ENCODE measurements around the gene TBCK. TPM values are rescaled to one million over a fixed set of nuclear protein-coding genes. Genes with fewer than 3 reads are reported as not detected.

TBCK gene
- total and polyA plus RNA-seq, 9 of the 15 experiments (the other 6 are each of a cell fraction or from before 2014, with no cell fraction given) = 5.3 to 26.6 (median 16.2) TPM

DNA sequence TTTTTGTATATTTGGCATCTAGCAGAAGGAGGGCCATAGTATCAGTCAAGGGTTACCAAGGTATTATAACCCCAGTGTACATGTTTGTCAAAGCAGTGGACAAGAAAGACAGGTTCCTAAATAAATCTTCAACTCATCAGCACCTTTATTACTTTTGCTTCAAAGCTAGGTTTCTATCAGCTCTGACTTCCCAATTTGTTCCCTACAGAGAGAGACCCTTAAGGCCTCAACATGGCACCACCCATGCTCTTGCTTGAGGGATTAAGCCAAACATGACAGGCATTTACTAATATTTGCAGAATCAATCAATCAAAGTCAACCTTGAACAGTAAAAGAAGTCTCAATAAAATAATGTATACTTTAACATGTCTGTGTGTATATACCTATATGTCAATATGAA, 9.4 kb downstream of the TBCK start:
- Histone ChIP-seq H3K4me2 (ENCODE audit: insufficient read depth, low read length) (no peak overlapping the region), H2AFZ (ENCODE audit: low read depth, low read length) (no peak overlapping the region), H3K27ac (ENCODE audit: extremely low read depth, low read depth, low read length) (no peak overlapping the region), H3K9ac (ENCODE audit: insufficient read depth in 1 of 2, low read depth in 2 of 2, low read length in 2 of 2) (no peak overlapping the region), H4K20me1 (replicated peaks; ENCODE audit: control insufficient read depth, insufficient read depth, low read length) (no peaks in the 10 kb centered on the region), H3K79me2 (ENCODE audit: control insufficient read depth, insufficient read depth, low read length) (peaks cover 18% of the 10 kb centered on the region), H3K4me3 (no peak overlapping the region), H3K27me3 (ENCODE audit: control insufficient read depth in 2 of 2, insufficient read depth in 2 of 2, low read length in 2 of 2) (no peaks in the 10 kb centered on the region), H3K4me1 (replicated peaks in 1 of 2; ENCODE audit: control insufficient read depth in 2 of 2, insufficient read depth in 2 of 2, low read length in 2 of 2) (peaks cover 2 to 16% of the 10 kb centered on the region in 2 experiments; a peak in 3 of 5 replicates), H3K9me3 (replicated peaks; ENCODE audit: control insufficient read depth, insufficient read depth, low read depth, low read length) (no peaks in the 10 kb centered on the region), H3K36me3 (ENCODE audit: control insufficient read depth, insufficient read depth, low read length) (peaks cover 34% of the 10 kb centered on the region), H3K9me1 (ENCODE audit: control insufficient read depth, insufficient read depth, low read length) (peaks cover 4% of the 10 kb centered on the region)
- no TSS peak for BruUV-seq (replicated peaks)
- FAIRE-seq (no peak), ATAC-seq (no peak), DNase-seq (ENCODE audit: extremely low read depth in 1 of 4, low spot score in 3 of 4) (no peak)
- CTCF ChIA-PET (ENCODE audit: low intra/inter-chr PET ratio) = no interaction called here
- POLR2A ChIA-PET = interaction anchor here (1.1 kb wide), 1 partner anchor 9 kb away, joined by 3 read pairs; the partner anchor contains the start of gene TBCK
- in situ Hi-C loops (cut with MboI) = loop anchor here (25.0 kb wide), 1 partner anchor 1406 kb away; the partner anchor contains the start of gene PAPSS1
- TF ChIP-seq NBN (IDR thresholded peaks at IDR 0.05; ENCODE audit: low read depth) (no peak), JUNB (CRISPR knock-in tag; conservative IDR thresholded peaks at IDR 0.05) (no peak), CBFB (CRISPR knock-in tag; IDR thresholded peaks at IDR 0.05) (no peak), FOSL1 (tag; conservative IDR thresholded peaks at IDR 0.05) (no peak), PPARD (CRISPR knock-in tag; IDR thresholded peaks at IDR 0.05) (no peak), NFRKB (IDR thresholded peaks at IDR 0.05; ENCODE audit: low read depth) (no peak), SRSF7 (optimal IDR thresholded peaks at IDR 0.05; ENCODE audit: low read depth, low read length) (no peak), RBM25 (IDR thresholded peaks at IDR 0.05; ENCODE audit: low read depth, low read length, severe bottlenecking) (no peak), FOXP1 (CRISPR knock-in tag; IDR thresholded peaks at IDR 0.05) (no peak)
- TF ChIP-seq, protein P1, sequence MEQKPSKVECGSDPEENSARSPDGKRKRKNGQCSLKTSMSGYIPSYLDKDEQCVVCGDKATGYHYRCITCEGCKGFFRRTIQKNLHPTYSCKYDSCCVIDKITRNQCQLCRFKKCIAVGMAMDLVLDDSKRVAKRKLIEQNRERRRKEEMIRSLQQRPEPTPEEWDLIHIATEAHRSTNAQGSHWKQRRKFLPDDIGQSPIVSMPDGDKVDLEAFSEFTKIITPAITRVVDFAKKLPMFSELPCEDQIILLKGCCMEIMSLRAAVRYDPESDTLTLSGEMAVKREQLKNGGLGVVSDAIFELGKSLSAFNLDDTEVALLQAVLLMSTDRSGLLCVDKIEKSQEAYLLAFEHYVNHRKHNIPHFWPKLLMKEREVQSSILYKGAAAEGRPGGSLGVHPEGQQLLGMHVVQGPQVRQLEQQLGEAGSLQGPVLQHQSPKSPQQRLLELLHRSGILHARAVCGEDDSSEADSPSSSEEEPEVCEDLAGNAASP (IDR thresholded peaks at IDR 0.05) = no peak
- TF ChIP-seq, protein P2, sequence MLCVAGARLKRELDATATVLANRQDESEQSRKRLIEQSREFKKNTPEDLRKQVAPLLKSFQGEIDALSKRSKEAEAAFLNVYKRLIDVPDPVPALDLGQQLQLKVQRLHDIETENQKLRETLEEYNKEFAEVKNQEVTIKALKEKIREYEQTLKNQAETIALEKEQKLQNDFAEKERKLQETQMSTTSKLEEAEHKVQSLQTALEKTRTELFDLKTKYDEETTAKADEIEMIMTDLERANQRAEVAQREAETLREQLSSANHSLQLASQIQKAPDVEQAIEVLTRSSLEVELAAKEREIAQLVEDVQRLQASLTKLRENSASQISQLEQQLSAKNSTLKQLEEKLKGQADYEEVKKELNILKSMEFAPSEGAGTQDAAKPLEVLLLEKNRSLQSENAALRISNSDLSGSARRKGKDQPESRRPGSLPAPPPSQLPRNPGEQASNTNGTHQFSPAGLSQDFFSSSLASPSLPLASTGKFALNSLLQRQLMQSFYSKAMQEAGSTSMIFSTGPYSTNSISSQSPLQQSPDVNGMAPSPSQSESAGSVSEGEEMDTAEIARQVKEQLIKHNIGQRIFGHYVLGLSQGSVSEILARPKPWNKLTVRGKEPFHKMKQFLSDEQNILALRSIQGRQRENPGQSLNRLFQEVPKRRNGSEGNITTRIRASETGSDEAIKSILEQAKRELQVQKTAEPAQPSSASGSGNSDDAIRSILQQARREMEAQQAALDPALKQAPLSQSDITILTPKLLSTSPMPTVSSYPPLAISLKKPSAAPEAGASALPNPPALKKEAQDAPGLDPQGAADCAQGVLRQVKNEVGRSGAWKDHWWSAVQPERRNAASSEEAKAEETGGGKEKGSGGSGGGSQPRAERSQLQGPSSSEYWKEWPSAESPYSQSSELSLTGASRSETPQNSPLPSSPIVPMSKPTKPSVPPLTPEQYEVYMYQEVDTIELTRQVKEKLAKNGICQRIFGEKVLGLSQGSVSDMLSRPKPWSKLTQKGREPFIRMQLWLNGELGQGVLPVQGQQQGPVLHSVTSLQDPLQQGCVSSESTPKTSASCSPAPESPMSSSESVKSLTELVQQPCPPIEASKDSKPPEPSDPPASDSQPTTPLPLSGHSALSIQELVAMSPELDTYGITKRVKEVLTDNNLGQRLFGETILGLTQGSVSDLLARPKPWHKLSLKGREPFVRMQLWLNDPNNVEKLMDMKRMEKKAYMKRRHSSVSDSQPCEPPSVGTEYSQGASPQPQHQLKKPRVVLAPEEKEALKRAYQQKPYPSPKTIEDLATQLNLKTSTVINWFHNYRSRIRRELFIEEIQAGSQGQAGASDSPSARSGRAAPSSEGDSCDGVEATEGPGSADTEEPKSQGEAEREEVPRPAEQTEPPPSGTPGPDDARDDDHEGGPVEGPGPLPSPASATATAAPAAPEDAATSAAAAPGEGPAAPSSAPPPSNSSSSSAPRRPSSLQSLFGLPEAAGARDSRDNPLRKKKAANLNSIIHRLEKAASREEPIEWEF (CRISPR knock-in tag; IDR thresholded peaks at IDR 0.05) = no peak
- intact Hi-C loops (cut with micrococcal nuclease) = no loop called here

All from K562 (cell line).